Stimulated activated CD4-positive, alpha-beta T cell treated with anti-CD3 and anti-CD28 coated beads, Interleukin-2, amount 100 ng/mL, for 4 hours (primary cell): ENCODE data around the gene FAM83E.
"Not testable (repeated sequence)": the region's sequence is repeated elsewhere in the genome, so short reads cannot be mapped to it uniquely, and the experiment has no call there.

Experiments used
- DNase-seq: peaks from one replicate; pipeline ENCODE4 v3.0.0-alpha.2; 2020; ENCODE audit warnings: low read depth

The FAM83E gene

GRCh38 chr19:48614436-48615230 lies at the start of gene FAM83E:
TSS of gene FAM83E (minus strand) at chr19:48615076. CDS start at chr19:48613372, 1,704 bp downstream.
- DNase-seq = no peak

- no peak for DNase-seq
Observed at GRCh38 chr19:48664476-48664875, 49.6 kb upstream of the FAM83E start.

DNA sequence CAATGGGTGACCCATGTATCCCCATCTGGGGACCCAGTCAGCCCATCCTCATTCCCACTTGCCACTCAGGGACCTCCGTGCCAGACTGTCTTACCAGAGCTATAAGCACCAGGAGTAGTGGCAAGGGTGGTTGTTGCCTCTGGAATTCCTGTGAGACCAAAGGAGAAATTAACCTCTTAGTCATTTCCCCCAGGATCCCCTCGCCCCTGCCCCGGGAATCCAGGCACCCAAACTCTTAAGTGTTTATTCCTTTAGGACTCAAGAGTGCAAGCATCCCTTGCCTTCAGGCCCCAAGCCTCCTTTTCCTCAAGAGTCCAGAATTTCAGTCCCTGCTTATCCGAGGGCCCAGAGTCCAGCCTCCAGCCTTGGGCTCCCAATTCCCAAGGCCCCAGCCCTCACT lies 48.8 kb upstream of the FAM83E start:
- no peak for DNase-seq

DNA sequence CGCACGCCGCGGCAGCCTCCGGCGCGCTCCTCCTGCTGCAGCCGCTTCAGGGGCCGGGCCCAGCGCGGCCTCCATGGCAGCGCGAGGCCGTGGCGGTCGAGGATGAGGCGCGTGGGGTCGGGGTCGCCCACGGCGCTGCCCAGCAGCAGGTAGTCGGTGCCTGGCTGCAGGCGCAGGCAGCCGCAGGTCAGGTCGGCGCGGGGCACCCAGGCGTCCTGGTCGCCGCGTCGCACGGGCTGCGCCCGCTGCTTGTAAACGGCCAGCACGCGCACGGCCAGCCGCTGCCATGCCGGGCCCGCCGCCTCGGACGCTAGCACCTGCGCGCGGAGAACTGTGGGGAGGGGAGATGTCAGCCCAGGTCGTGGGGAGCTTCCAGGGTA lies 46.8 kb upstream of the FAM83E start:
- DNase-seq = no peak

- DNase-seq = peak; percentile 66
Observed at GRCh38 chr19:48660852-48661710, 46.2 kb upstream of the FAM83E start.

GRCh38 chr19:48659768-48660167 lies 44.9 kb upstream of the FAM83E start:
- no peak for DNase-seq

- no peak for DNase-seq
Observed at GRCh38 chr19:48658483-48658882, 43.6 kb upstream of the FAM83E start.

GRCh38 chr19:48657828-48658227 lies 43.0 kb upstream of the FAM83E start:
- not testable (repeated sequence) for DNase-seq

DNA sequence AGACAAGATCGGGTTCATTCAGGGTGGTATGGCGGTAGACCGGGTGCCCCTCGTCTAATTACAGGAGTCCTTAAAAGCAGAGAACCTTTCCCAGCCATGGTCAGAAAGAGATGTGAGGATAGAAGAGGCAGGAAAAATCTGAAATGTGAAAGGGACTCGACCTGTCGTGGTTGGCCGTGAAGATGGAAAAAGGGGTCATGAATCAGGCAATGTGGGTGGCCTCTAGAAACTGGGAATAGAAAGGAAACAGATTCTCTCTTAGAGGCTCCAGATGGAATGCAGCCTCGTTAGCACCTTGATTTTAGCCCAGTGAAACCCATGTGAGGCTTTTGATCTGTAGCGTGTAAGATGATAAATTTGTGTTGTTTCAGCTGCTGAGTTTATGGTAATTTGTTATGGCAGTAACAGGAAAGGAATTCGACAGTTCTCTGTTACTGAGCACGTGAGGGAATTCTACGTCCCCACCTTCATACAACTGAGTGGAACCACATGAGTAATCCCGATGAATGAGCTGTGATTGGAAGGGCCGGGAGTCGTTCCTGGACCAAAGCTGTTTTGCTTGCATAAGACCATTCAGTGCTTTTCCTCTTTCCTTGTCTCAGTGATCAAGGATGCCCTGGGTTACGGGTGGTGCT lies 42.1 kb upstream of the FAM83E start:
- DNase-seq = no peak

DNA sequence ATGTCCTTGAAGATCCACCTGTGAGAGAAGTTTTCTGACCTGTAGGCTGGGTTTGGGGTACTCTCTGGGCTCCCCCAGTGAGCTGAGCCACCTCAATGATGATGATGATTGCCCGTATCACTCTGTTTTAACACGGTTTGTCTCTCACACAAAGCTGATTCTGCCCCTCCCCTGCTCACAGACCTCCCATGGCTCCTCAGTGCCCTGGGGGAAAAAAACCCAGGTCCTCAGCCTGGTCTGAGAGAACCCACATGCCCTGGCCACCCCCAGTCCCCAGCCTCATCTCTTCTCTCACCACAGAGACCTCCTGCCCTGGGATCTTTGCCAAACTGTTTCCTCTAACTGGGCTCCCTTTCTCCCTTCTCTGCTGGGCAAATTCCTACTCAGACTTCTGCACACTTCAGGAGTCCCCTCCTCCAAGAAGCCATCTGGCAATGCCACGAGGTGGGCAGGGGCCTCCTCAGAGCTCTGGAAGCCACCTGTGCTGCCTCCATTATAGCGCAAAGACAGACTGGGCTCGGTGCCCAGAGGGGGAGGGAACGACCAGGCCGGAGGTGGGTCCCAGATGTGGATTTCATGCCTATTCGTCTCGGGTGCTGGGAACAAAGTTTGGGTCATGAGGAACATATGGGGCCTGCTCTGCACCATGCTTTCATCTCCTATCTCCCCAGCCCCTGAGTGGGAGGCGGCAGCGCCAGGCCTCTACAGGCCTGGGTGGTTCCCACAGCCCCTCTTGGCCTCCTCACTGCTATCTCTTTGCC lies 39.6 kb upstream of the FAM83E start:
- DNase-seq = no peak

GRCh38 chr19:48651683-48652048 lies 36.8 kb upstream of the FAM83E start:
- no peak for DNase-seq

- DNase-seq = no peak
Observed at GRCh38 chr19:48650974-48651682, 36.3 kb upstream of the FAM83E start.

- no peak for DNase-seq
Observed at GRCh38 chr19:48648134-48648533, 33.3 kb upstream of the FAM83E start.

DNA sequence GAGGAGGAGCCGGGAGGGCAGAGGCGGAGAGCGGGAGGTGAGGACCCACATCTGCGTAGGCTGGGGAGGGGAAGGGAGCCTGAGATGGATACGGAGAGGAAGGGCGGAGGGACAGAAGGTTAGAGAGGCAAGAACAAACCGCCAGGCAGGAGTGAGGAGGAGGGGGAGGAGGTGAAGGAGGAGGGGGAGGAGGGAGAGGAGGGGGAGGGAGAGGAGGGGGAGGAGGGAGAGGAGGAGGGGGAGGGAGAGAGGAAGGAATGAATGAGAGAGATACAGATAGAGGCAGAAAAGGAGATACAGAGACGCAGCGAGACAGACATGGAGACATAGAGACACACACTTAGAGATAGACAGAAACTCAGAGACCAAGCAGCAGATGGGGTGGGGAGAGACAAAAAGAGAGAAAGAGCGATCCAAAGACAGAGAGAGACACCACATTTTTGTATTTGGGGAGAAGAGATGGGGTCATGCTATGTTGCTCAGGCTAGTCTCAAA lies 31.9 kb upstream of the FAM83E start:
- DNase-seq = no peak

DNA sequence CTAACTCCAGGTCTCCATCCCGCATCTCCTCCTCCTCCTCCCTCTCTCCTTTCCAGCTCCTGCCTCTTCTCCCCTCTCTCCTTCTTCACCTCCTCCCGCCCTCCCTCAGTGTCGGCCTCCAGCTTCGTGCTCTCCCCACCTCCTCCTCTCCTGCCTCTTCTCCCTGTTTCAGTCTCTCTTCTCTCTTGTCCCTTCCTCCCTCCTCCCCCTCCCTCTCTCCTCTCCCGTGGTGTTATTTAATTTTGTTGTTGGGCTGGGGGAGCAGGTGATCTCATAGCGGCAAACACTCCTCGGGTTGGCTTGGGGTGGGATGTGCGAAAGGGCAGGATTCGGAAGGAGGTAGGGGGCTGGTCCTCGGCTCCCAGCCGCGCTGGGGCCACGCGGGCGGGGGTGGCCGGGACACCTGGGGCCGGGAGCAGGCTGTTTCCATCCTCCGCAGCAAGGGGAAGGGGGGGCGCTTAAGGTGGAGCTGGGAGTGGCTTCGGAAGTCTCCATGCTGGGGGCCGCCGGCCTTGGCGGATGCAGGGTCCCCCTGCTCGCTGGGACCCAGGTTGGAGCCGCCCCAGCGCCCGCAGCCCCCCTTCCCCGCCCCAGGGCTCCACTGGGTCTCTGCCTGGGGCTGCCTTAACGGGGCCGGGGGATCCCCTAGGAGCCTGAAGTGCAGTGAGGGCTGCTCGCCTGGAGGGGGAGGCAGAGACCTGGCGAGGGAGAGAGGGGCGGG lies 31.3 kb upstream of the FAM83E start, which contains the start of gene CA11:
Gene CA11, minus strand, starts transcription at position 187 of the 721 bp plus-strand sequence. CDS start 555 bp downstream, outside the sequence.
- DNase-seq = peak; percentile 91

GRCh38 chr19:48645620-48646000 lies 30.7 kb upstream of the FAM83E start:
- no peak for DNase-seq

GRCh38 chr19:48644839-48645619 lies 30.2 kb upstream of the FAM83E start:
- peak; percentile 61 for DNase-seq

- DNase-seq = no peak
Observed at GRCh38 chr19:48644355-48644754, 29.5 kb upstream of the FAM83E start.

DNA sequence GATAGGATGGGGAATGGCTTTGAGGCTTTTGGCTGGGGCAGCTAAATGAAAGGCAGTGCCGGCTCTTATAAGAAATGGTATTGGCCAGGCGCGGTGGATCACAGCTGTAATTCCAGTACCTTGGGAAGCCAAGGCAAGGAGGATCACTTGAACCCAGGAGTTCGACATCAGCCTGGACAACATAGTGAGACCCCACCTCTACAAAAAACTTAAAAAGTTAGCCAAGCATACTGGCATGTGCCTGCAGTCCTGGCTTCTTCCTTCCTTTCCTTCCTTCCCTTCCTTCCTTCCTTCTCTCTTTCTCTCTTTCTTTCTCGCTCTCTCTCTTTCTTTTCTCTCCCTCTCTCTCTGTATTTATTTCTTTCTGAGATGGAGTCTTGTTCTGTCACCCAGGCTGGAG lies 28.0 kb upstream of the FAM83E start:
- DNase-seq = no peak

GRCh38 chr19:48641850-48642249 lies 27.0 kb upstream of the FAM83E start:
- DNase-seq = no peak
